ENCODE measurements around the gene SRC. TPM values are rescaled to one million over a fixed set of nuclear protein-coding genes. Genes with fewer than 3 reads are reported as not detected.

The SRC gene
- total RNA-seq, 1 donor from 2014 or later = 64.0 TPM

- Histone ChIP-seq H3K27ac (no peak overlapping the region), H3K27me3 (peaks cover 2% of the 10 kb centered on the region), H3K9me3 (no peaks in the 10 kb centered on the region), H3K36me3 (no peaks in the 10 kb centered on the region), H3K4me1 (no peaks in the 10 kb centered on the region), H3K4me3 (no peak overlapping the region)
- DNase-seq (no peak), ATAC-seq (no peak)
- TF ChIP-seq CTCF (IDR thresholded peaks at IDR 0.05) = no peak
- intact Hi-C loops (cut with DNase I) = loop anchor here (10.0 kb wide), 1 partner anchor 97 kb away; no protein-coding TSS in a partner anchor
Measured at GRCh38 chr20:37417617-37418467, 71.9 kb downstream of the SRC start.

- TF ChIP-seq CTCF (IDR thresholded peaks at IDR 0.05) = no peak
- Histone ChIP-seq H3K4me3 (no peak overlapping the region), H3K4me1 (no peaks in the 10 kb centered on the region), H3K27ac (no peak overlapping the region), H3K36me3 (no peaks in the 10 kb centered on the region), H3K27me3 (peaks cover 10% of the 10 kb centered on the region), H3K9me3 (no peaks in the 10 kb centered on the region)
- intact Hi-C loops (cut with DNase I) = loop anchor here (10.0 kb wide), 1 partner anchor 96 kb away; no protein-coding TSS in a partner anchor
- no peak for ATAC-seq
- DNase-seq = no peak
Measured at GRCh38 chr20:37418591-37419109, 72.7 kb downstream of the SRC start.

- DNase-seq = no peak
- TF ChIP-seq CTCF (IDR thresholded peaks at IDR 0.05) = no peak
- Histone ChIP-seq H3K4me3 (no peak overlapping the region), H3K9me3 (no peaks in the 10 kb centered on the region), H3K27me3 (peaks cover 15% of the 10 kb centered on the region), H3K27ac (no peak overlapping the region), H3K4me1 (no peaks in the 10 kb centered on the region), H3K36me3 (no peaks in the 10 kb centered on the region)
- intact Hi-C loops (cut with DNase I) = loop anchor here (10.0 kb wide), 1 partner anchor 95 kb away; no protein-coding TSS in a partner anchor
- no peak for ATAC-seq
Measured at GRCh38 chr20:37419307-37419706, 73.4 kb downstream of the SRC start.

GRCh38 chr20:37419774-37420542 lies 74.0 kb downstream of the SRC start:
- DNase-seq (no peak), ATAC-seq (no peak)
- Histone ChIP-seq H3K27ac (no peak overlapping the region), H3K4me1 (no peaks in the 10 kb centered on the region), H3K9me3 (no peaks in the 10 kb centered on the region), H3K36me3 (no peaks in the 10 kb centered on the region), H3K27me3 (peaks cover 20% of the 10 kb centered on the region), H3K4me3 (no peak overlapping the region)
- intact Hi-C loops (cut with DNase I) = loop anchor here (10.0 kb wide), 1 partner anchor 95 kb away; no protein-coding TSS in a partner anchor
- no peak for TF ChIP-seq CTCF (IDR thresholded peaks at IDR 0.05)

GRCh38 chr20:37420610-37421009 lies 74.7 kb downstream of the SRC start:
- Histone ChIP-seq H3K4me1 (no peaks in the 10 kb centered on the region), H3K9me3 (no peaks in the 10 kb centered on the region), H3K27me3 (peaks cover 22% of the 10 kb centered on the region), H3K36me3 (no peaks in the 10 kb centered on the region), H3K4me3 (no peak overlapping the region), H3K27ac (no peak overlapping the region)
- no peak for TF ChIP-seq CTCF (IDR thresholded peaks at IDR 0.05)
- ATAC-seq = no peak
- intact Hi-C loops (cut with DNase I) = no loop called here
- DNase-seq = no peak

Data from upper lobe of right lung (tissue), 1 donor.